GM12892 (cell line): ENCODE data around the gene PRMT2.

Experiments used
- POLR2A ChIP-seq: IDR thresholded peaks from 2 replicates; pipeline ENCODE4 v1.6.1; 2011; ENCODE audit warnings: low read depth, low read length, control low read depth
- POLR2AphosphoS5 ChIP-seq: IDR thresholded peaks from 2 replicates; pipeline ENCODE4 v1.6.1; 2011; ENCODE audit warnings: low read depth, low read length, control low read depth
- TAF1 ChIP-seq: IDR thresholded peaks from 2 replicates; pipeline ENCODE4 v1.6.1; 2011; ENCODE audit warnings: low read depth, mild to moderate bottlenecking, control low read depth, low read length, borderline replicate concordance

DNA sequence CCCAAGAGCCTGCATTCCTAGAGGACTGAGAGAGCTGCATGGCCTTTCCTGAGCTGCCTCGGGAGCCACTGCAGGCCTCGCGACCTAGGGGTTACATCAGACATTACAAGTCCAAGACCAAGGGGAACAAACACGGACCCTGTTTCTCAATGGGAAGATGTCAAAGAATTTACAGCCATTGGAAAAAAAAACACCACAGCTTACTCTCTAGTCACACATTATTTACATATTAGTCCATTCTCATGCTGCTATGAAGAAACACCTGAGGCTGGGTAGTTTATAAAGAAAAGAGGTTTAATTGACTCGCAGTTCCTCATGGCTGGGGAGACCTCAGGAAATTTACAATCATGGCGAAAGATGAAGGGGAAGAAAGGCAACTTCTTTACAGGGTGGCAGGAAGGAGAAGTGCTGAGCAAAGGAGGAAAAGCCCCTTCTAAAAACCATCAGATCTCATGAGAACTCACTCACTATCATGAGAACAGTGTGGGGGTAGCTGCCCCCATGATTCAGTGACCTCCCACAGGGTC lies 8.4 kb upstream of the PRMT2 start:
- TF ChIP-seq TAF1 (no peak), POLR2A (no peak), POLR2AphosphoS5 (no peak)
